HepG2 (cell line): Measurements from ENCODE around the gene SLC25A25. TPM values are rescaled to one million over a fixed set of nuclear protein-coding genes. Genes with fewer than 3 reads are reported as not detected.

ENCODE experiments used
- GPBP1L1 ChIP-seq: sonication (generic); formaldehyde crosslinking; IDR thresholded peaks from 2 replicates; pipeline ENCODE4 v1.5.0; 2020; ENCODE audit warnings: mild to moderate bottlenecking, missing genetic modification reagents
- KAT8 ChIP-seq: IDR thresholded peaks from 2 replicates; pipeline ENCODE4 v1.6.1; 2016; ENCODE audit warnings: missing genetic modification reagents, missing compliant biosample characterization
- MXD4 ChIP-seq: IDR thresholded peaks from 2 replicates; pipeline ENCODE4 v1.6.1; 2016; ENCODE audit warnings: mild to moderate bottlenecking, missing biosample characterization, missing genetic modification reagents
- PBX2 ChIP-seq: IDR thresholded peaks from 2 replicates; pipeline ENCODE4 v1.6.1; 2016; ENCODE audit warnings: control low read depth
- RAD51 ChIP-seq: fragments of 450-650 bp; IDR thresholded peaks from 2 replicates; pipeline ENCODE4 v1.6.1; 2016; ENCODE audit warnings: borderline replicate concordance
- SRSF9 ChIP-seq: fragments of 200-400 bp; formaldehyde crosslinking; IDR thresholded peaks from 2 replicates; pipeline ENCODE4 v1.6.1; 2018; ENCODE audit warnings: borderline replicate concordance, mild to moderate bottlenecking, low read depth, low read length; ENCODE audit not compliant: insufficient read depth, poor library complexity, severe bottlenecking
- ZNF282 ChIP-seq: fragments of 450-650 bp; IDR thresholded peaks from 2 replicates; pipeline ENCODE4 v1.6.1; 2018; ENCODE audit not compliant: partially characterized antibody
- ZNF318 ChIP-seq: sonication (generic); formaldehyde crosslinking; IDR thresholded peaks from 2 replicates; pipeline ENCODE4 v1.4.0; 2020; ENCODE audit warnings: mild to moderate bottlenecking, missing genetic modification reagents
- ZNF432 ChIP-seq: sonication (generic); formaldehyde crosslinking; IDR thresholded peaks from 2 replicates; pipeline ENCODE4 v1.5.0; 2020; ENCODE audit warnings: missing genetic modification reagents, mild to moderate bottlenecking, borderline replicate concordance
- ZNF558 ChIP-seq: sonication (generic); formaldehyde crosslinking; IDR thresholded peaks from 2 replicates; pipeline ENCODE4 v1.9.0; 2022; ENCODE audit warnings: mild to moderate bottlenecking, missing genetic modification reagents, borderline replicate concordance
- ZSCAN22 ChIP-seq: sonication (generic); formaldehyde crosslinking; IDR thresholded peaks from 2 replicates; pipeline ENCODE4 v1.4.0; 2020; ENCODE audit warnings: mild to moderate bottlenecking, missing genetic modification reagents
- polyA plus RNA-seq, 8 experiments: library from polyadenylated mRNA; depleted of rRNA in 3 of 8; stranded (reverse) in 7 of 8; unstranded in 1 of 8; fragments of >200 nt; fragmentation: Illumina TruSeq in 4 of 8; extraction: Trizol in 4 of 8; gene quantifications; 2 replicates each; pipeline versions ENCODE4 v1.2.1 to v1.2.3, GENCODE V29; 2011 to 2016; ENCODE audit warnings: low read depth in 4 of 8, missing spikeins in 1 of 8, mixed read lengths in 1 of 8; ENCODE audit not compliant: insufficient read depth in 1 of 8
- total RNA-seq, 5 experiments: library from RNA; depleted of rRNA; stranded (reverse); fragments of >200 nt; fragmentation: Illumina TruSeq; extraction: Trizol; gene quantifications; 2 replicates each; pipeline ENCODE4 v1.2.3, GENCODE V29; 2016; ENCODE audit warnings: low read depth in 1 of 5

Gene SLC25A25
- total and polyA plus RNA-seq, 2 of the 13 experiments (the other 11 are each of a cell fraction or from before 2014, with no cell fraction given) = 10.5 to 24.8 TPM

- TF ChIP-seq PBX2 (peak; percentile 59), ZSCAN22 (peak; percentile 74; the same call in 1 of the 2 replicates), RAD51 (no peak), ZNF282 (no peak), ZNF318 (peak; percentile 43; the same call in 1 of the 2 replicates), ZNF558 (peak; percentile 84; the same call in 1 of the 2 replicates), GPBP1L1 (CRISPR knock-in tag) (no peak), KAT8 (CRISPR knock-in tag) (peak; percentile 85), SRSF9 (no peak), ZNF432 (CRISPR knock-in tag) (no peak), MXD4 (CRISPR knock-in tag) (peak; percentile 94)
- TF ChIP-seq, all 625 proteins: peak for 387
These were observed 35.0 kb downstream of the SLC25A25 start (continued) for GRCh38 chr9:128102861-128103588.
